Fibroblast of skin of left biceps (primary cell): ENCODE measurements around the gene ANO2.

Experiments used
- DNase-seq, 2 experiments: peaks; one replicate each; pipeline ENCODE4 v3.0.0-alpha.2; 2013; ENCODE audit warnings: low read depth in 2 of 2

ANO2 gene

GRCh38 chr12:5778821-5779220 is 166.2 kb downstream of the ANO2 start:
- DNase-seq = no peak

GRCh38 chr12:5777451-5777850 is 167.6 kb downstream of the ANO2 start:
- DNase-seq = no peak

GRCh38 chr12:5776091-5776490 is 169.0 kb downstream of the ANO2 start:
- DNase-seq = no peak

- DNase-seq = no peak
Measured at GRCh38 chr12:5773550-5773949, 171.5 kb downstream of the ANO2 start.

- no peak for DNase-seq
Measured at GRCh38 chr12:5771756-5772155, 173.3 kb downstream of the ANO2 start.

- no peak for DNase-seq
Measured at GRCh38 chr12:5770727-5771126, 174.3 kb downstream of the ANO2 start.

- no peak for DNase-seq
Measured at GRCh38 chr12:5768581-5769196, 176.4 kb downstream of the ANO2 start.

GRCh38 chr12:5768171-5768570 is 176.9 kb downstream of the ANO2 start:
- DNase-seq = no peak

- DNase-seq = no peak
Measured at GRCh38 chr12:5758347-5758746, 186.7 kb downstream of the ANO2 start.

GRCh38 chr12:5756338-5756842 is 188.7 kb downstream of the ANO2 start:
- no peak for DNase-seq

- DNase-seq = no peak
Measured at GRCh38 chr12:5748027-5748426, 197.0 kb downstream of the ANO2 start.

- no peak for DNase-seq
Measured at GRCh38 chr12:5746917-5747316, 198.1 kb downstream of the ANO2 start.

- DNase-seq = no peak
Measured at GRCh38 chr12:5746036-5746908, 198.8 kb downstream of the ANO2 start.

GRCh38 chr12:5745251-5745888 is 199.7 kb downstream of the ANO2 start:
- DNase-seq = peak; percentile 36 to 37

- no peak for DNase-seq
Measured at GRCh38 chr12:5742258-5742657, 202.8 kb downstream of the ANO2 start.

- no peak for DNase-seq
Measured at GRCh38 chr12:5739917-5740316, 205.1 kb downstream of the ANO2 start.

GRCh38 chr12:5737778-5738177 is 207.3 kb downstream of the ANO2 start:
- DNase-seq = no peak

- no peak for DNase-seq
Measured at GRCh38 chr12:5736527-5736926, 208.5 kb downstream of the ANO2 start.

GRCh38 chr12:5736016-5736415 is 209.0 kb downstream of the ANO2 start:
- no peak for DNase-seq

GRCh38 chr12:5733916-5734315 is 211.1 kb downstream of the ANO2 start:
- DNase-seq = no peak

- no peak for DNase-seq
Measured at GRCh38 chr12:5733136-5733755, 211.8 kb downstream of the ANO2 start.

- no peak for DNase-seq
Measured at GRCh38 chr12:5730962-5731361, 214.1 kb downstream of the ANO2 start.
